LNCaP clone FGC (cell line): ENCODE data around the gene KIR2DL4.
"Not testable (repeated sequence)": the region's sequence is repeated elsewhere in the genome, so short reads cannot be mapped to it uniquely, and the experiment has no call there.

Experiments
- DNase-seq: peaks from one replicate; pipeline ENCODE4 v3.0.0-alpha.2; 2011; ENCODE audit warnings: low read depth
- H3K4me3 ChIP-seq: 2 replicates; pipeline ENCODE4 v1.5.1; 2011; ENCODE audit warnings: mild to moderate bottlenecking, low read depth, low read length, control low read depth
- CTCF ChIP-seq: IDR thresholded peaks from 2 replicates; pipeline ENCODE4 v1.5.1; 2012; ENCODE audit warnings: mild to moderate bottlenecking; ENCODE audit not compliant: control insufficient read depth, insufficient read depth; ENCODE audit errors: extremely low read depth

KIR2DL4 gene

DNA sequence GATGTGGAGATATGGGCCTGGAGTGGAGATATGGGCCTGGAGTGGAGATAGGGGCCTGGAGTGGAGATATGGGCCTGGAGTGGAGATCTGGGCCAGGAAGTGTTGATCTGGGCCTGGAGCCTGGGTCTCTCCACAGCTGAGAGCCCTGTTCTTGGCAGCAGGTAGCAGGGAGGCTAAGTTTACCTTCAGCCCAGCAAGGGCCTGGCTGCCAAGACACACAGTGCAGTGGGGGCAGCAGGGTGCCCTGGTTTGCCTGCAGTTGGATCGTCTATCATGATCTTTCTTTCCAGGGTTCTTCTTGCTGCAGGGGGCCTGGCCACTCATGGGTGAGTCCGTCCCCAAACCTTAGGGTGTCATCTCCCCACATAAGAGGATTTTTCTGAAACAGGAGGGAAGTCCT lies 47.5 kb downstream of the KIR2DL4 start:
- peak; percentile 15 for DNase-seq
- no peak for TF ChIP-seq CTCF
- H3K4me3 ChIP-seq: no peak overlapping the region

GRCh38 chr19:54851353-54851752 lies 47.9 kb downstream of the KIR2DL4 start:
- no peak overlapping the region for H3K4me3 ChIP-seq
- no peak for TF ChIP-seq CTCF
- DNase-seq: no peak

DNA sequence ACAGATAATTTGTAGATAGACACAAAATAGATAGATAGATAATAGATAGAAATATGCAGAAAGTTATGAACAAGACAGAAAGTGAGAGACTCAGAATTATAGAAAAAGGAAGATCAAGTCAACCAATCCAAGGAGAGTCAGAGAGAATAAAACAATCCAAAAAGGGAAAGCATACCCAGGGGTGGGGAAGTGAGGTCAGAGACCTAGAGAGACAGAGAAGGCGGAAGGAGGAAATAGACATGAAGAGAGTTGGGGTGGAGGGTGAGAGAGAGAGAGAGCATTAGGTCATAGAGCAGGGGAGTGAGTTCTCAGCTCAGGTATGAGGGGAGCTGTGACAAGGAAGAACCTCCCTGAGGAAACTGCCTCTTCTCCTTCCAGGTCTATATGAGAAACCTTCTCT lies 51.8 kb downstream of the KIR2DL4 start:
- not testable (repeated sequence) for H3K4me3 ChIP-seq, DNase-seq

GRCh38 chr19:54858476-54858875 lies 55.1 kb downstream of the KIR2DL4 start:
- DNase-seq, H3K4me3 ChIP-seq: not testable (repeated sequence)

DNA sequence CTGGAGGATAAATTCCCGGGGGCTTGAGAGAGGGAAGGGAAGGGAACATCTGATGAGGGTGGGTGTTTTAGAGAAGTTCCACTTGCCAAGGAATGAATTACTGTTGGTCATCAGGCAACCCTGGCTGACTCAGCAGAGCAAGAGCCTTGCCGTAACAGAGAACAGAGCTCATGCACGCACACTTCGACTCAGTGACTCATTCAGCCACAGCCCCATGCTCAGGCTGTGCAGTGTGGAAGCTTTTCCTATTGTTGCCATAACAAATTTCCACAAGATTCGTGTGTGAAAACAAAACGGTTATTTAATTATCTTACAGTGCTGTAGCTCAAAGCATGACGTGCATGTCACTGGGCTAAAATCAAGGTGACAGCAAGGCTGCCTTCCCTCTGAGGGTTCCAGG lies 56.0 kb downstream of the KIR2DL4 start:
- not testable (repeated sequence) for DNase-seq, H3K4me3 ChIP-seq

DNA sequence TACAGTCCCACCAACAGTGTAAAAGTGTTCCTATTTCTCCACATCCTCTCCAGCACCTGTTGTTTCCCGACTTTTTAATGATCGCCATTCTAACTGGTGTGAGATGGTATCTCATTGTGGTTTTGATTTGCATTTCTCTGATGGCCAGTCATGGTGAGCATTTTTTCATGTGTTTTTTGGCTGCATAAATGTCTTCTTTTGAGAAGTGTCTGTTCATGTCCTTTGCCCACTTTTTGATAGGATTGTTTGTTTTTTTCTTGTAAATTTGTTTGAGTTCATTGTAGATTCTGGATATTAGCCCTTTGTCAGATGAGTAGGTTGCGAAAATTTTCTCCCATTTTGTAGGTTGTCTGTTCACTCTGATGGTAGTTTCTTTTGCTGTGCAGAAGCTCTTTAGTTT lies 60.0 kb downstream of the KIR2DL4 start:
- H3K4me3 ChIP-seq, DNase-seq: not testable (repeated sequence)
